ENCODE data around the gene SH3RF1. TPM values are rescaled to one million over a fixed set of nuclear protein-coding genes. Genes with fewer than 3 reads are reported as not detected.
"Not testable (repeated sequence)": the region's sequence is repeated elsewhere in the genome, so short reads cannot be mapped to it uniquely, and the experiment has no call there.

The SH3RF1 gene
- total and polyA plus RNA-seq, 2 experiments from 2014 or later: 7.8 to 12.4 TPM

DNA sequence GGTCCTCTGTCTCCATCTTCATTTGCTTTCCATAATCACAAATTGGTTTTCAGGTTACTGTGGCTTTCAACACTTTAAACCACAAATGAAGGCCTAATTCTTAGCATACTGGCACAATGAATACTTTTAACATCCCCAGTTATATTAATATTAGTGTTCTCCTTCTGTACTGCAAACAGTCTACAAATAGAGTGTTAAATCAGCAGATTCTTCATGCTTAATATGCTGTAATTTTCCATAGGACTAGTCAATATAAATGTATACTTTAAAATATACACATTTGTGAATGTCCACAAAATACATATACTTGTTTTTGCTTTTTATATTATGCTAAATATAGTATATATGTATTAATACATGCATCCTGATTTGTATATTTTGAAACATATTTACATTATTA lies 72.6 kb downstream of the SH3RF1 start:
- Histone ChIP-seq H3K4me3 (no peak overlapping the region), H3K4me2 (no peak overlapping the region), H2AFZ (no peak overlapping the region), H4K20me1 (replicated peaks; ENCODE audit: insufficient read depth) (no peaks in the 10 kb centered on the region), H3K27ac (ENCODE audit: low read depth) (no peak overlapping the region), H3K27me3 (ENCODE audit: insufficient read depth) (no peaks in the 10 kb centered on the region), H3K79me2 (replicated peaks; ENCODE audit: insufficient read depth) (peaks cover 22% of the 10 kb centered on the region; the same call in 1 of the 2 replicates), H3K4me1 (ENCODE audit: insufficient read depth) (peaks cover 3% of the 10 kb centered on the region; the same call in 1 of the 2 replicates), H3K9me2 (ENCODE audit: insufficient read depth) (no peaks in the 10 kb centered on the region), H3K36me3 (ENCODE audit: insufficient read depth) (no peaks in the 10 kb centered on the region), H3F3A (replicated peaks; ENCODE audit: low read depth) (no peaks in the 10 kb centered on the region)
- Mint-ChIP-seq H3K27ac (no peak overlapping the region), H3K4me3 (no peak overlapping the region), H3K36me3 (ENCODE audit: low read depth) (no peaks in the 10 kb centered on the region; the same call in 2 of the 3 replicates), H3K27me3 (ENCODE audit: insufficient read depth, low read depth, poor library complexity) (no peaks in the 10 kb centered on the region), H3K4me1 (peaks cover 14% of the 10 kb centered on the region), H3K9me3 (no peaks in the 10 kb centered on the region; the same call in 2 of the 3 replicates)
- TF ChIP-seq JUNB (IDR thresholded peaks at IDR 0.05; ENCODE audit: unreplicated experiment) (no peak), CREB1 (CRISPR knock-in tag; IDR thresholded peaks at IDR 0.05; ENCODE audit: low read depth) (no peak), ZNF114 (CRISPR knock-in tag; IDR thresholded peaks at IDR 0.05) (no peak), ZNF462 (CRISPR knock-in tag; IDR thresholded peaks at IDR 0.05) (no peak)
- TF ChIP-seq, protein P1, sequence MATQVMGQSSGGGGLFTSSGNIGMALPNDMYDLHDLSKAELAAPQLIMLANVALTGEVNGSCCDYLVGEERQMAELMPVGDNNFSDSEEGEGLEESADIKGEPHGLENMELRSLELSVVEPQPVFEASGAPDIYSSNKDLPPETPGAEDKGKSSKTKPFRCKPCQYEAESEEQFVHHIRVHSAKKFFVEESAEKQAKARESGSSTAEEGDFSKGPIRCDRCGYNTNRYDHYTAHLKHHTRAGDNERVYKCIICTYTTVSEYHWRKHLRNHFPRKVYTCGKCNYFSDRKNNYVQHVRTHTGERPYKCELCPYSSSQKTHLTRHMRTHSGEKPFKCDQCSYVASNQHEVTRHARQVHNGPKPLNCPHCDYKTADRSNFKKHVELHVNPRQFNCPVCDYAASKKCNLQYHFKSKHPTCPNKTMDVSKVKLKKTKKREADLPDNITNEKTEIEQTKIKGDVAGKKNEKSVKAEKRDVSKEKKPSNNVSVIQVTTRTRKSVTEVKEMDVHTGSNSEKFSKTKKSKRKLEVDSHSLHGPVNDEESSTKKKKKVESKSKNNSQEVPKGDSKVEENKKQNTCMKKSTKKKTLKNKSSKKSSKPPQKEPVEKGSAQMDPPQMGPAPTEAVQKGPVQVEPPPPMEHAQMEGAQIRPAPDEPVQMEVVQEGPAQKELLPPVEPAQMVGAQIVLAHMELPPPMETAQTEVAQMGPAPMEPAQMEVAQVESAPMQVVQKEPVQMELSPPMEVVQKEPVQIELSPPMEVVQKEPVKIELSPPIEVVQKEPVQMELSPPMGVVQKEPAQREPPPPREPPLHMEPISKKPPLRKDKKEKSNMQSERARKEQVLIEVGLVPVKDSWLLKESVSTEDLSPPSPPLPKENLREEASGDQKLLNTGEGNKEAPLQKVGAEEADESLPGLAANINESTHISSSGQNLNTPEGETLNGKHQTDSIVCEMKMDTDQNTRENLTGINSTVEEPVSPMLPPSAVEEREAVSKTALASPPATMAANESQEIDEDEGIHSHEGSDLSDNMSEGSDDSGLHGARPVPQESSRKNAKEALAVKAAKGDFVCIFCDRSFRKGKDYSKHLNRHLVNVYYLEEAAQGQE (IDR thresholded peaks at IDR 0.05; ENCODE audit: unreplicated experiment): no peak
- TF ChIP-seq, protein P2, sequence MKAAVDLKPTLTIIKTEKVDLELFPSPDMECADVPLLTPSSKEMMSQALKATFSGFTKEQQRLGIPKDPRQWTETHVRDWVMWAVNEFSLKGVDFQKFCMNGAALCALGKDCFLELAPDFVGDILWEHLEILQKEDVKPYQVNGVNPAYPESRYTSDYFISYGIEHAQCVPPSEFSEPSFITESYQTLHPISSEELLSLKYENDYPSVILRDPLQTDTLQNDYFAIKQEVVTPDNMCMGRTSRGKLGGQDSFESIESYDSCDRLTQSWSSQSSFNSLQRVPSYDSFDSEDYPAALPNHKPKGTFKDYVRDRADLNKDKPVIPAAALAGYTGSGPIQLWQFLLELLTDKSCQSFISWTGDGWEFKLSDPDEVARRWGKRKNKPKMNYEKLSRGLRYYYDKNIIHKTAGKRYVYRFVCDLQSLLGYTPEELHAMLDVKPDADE (IDR thresholded peaks at IDR 0.05): no peak
- DNase-seq (ENCODE audit: low spot score) (no peak), ATAC-seq (no peak)

- H3K27ac ChIP-seq (ENCODE audit: low read depth); H3K4me1 ChIP-seq (ENCODE audit: insufficient read depth); H3K4me3 Mint-ChIP-seq; H3K36me3 ChIP-seq (ENCODE audit: insufficient read depth); H2AFZ ChIP-seq; H3K27ac Mint-ChIP-seq; H3F3A ChIP-seq (replicated peaks; ENCODE audit: low read depth); H3K27me3 Mint-ChIP-seq (ENCODE audit: insufficient read depth, low read depth, poor library complexity); H3K4me3 ChIP-seq; H3K4me2 ChIP-seq; ATAC-seq; H4K20me1 ChIP-seq (replicated peaks; ENCODE audit: insufficient read depth); H3K9me2 ChIP-seq (ENCODE audit: insufficient read depth); H3K27me3 ChIP-seq (ENCODE audit: insufficient read depth); DNase-seq (ENCODE audit: low spot score); H3K9me3 Mint-ChIP-seq; H3K36me3 Mint-ChIP-seq (ENCODE audit: low read depth): not testable (repeated sequence)
- H3K79me2 ChIP-seq (replicated peaks; ENCODE audit: insufficient read depth): peaks cover 16% of the 10 kb centered on the region; the same call in 1 of the 2 replicates
- H3K4me1 Mint-ChIP-seq: peaks cover 11% of the 10 kb centered on the region
Observed at GRCh38 chr4:169197206-169197605, 73.5 kb downstream of the SH3RF1 start.

Data from GM23338 (cell line).